ENCODE data around the gene KERA.
"Not testable (repeated sequence)": the region's sequence is repeated elsewhere in the genome, so short reads cannot be mapped to it uniquely, and the experiment has no call there.

Gene KERA

DNA sequence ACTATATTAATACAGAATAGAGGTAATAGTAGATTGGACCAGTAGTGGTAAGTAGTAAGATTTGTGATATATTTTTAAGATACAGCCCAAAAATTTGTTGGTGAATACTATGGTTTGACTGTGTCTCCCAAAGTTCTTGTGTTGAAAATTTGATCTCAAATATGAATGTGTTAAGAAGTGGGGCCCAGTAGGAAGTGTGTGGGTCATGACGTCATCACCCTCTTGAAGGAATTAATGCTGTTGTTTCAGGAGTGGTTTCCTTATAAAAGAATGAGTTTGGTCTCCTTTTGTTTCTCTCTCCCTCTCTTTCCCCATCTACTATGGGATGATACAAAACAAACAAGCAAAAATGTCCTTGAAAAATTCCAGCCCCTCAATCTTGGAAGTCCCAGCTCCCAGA, 37.1 kb upstream of the KERA start:
- Histone ChIP-seq H3K27ac (no peak overlapping the region), H3K9me3 (peaks cover 0 to 3% (median 3%) of the 10 kb centered on the region in 3 donors), H3K4me3 (no peak overlapping the region), H3K4me1 (peaks cover 0 to 12% (median 0%) of the 10 kb centered on the region in 4 donors), H3K27me3 (no peaks in the 10 kb centered on the region), H3K36me3 (no peaks in the 10 kb centered on the region)
- DNase-seq = no peak
- intact Hi-C loops (cut with DNase I; ENCODE audit: low total_unique reads) = no loop called here
- TF ChIP-seq, protein P1, sequence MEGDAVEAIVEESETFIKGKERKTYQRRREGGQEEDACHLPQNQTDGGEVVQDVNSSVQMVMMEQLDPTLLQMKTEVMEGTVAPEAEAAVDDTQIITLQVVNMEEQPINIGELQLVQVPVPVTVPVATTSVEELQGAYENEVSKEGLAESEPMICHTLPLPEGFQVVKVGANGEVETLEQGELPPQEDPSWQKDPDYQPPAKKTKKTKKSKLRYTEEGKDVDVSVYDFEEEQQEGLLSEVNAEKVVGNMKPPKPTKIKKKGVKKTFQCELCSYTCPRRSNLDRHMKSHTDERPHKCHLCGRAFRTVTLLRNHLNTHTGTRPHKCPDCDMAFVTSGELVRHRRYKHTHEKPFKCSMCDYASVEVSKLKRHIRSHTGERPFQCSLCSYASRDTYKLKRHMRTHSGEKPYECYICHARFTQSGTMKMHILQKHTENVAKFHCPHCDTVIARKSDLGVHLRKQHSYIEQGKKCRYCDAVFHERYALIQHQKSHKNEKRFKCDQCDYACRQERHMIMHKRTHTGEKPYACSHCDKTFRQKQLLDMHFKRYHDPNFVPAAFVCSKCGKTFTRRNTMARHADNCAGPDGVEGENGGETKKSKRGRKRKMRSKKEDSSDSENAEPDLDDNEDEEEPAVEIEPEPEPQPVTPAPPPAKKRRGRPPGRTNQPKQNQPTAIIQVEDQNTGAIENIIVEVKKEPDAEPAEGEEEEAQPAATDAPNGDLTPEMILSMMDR (IDR thresholded peaks at IDR 0.05) = no peak

DNA sequence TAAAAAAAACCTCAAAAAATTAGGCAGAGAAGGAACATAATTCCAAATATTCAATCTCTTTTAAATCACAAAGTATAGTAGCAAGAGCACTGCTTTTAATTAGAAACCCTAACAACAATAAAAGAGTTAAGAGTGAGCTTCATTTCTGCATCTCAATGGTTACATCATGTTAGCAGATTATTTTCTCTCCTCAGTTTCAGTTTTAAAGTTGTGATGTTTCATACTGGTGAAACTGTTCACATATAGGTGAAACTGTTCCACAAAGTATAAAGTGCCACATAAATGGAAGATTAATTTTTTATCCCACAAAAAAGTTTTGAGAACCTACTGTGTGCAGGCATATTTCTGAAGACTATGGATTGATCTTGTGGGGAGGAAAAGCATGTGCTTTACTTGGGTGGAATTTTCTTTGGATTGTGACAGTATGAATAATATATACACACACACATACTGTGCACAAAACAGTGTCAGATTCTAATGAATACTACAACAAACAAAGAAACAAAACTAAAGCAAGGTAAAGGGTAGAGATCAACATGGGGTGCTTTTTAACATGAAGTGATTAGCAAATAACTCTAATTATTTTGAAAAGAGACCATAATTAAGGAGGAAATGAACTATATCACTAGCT, 36.3 kb upstream of the KERA start:
- Histone ChIP-seq H3K4me3 (no peak overlapping the region), H3K27me3 (no peaks in the 10 kb centered on the region), H3K27ac (no peak overlapping the region), H3K36me3 (no peaks in the 10 kb centered on the region), H3K9me3 (peaks cover 0 to 6% (median 3%) of the 10 kb centered on the region in 3 donors), H3K4me1 (peaks cover 0 to 9% (median 0%) of the 10 kb centered on the region in 4 donors)
- TF ChIP-seq, protein P1 (IDR thresholded peaks at IDR 0.05) = no peak
- no peak for DNase-seq
- intact Hi-C loops (cut with DNase I; ENCODE audit: low total_unique reads) = no loop called here

DNA sequence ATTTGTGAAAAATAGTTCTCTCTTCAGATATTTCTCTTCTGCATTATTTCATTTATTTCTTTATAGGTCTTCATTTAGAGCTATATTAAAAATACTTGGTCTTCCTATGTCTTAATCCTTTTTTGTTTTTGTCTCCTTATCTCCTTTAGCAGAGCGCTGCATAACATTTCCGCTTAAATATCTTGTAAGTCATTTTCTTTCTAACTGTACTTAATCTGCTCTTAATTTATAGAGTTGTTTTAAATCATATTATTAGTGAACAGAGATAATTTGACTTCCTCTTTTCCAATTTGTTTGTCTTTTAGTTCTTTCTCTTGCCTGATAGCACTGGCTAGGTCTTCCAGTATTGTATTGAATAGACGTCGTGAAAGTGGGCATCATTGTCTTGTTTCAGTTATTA, 35.5 kb upstream of the KERA start:
- Histone ChIP-seq H3K4me3 (no peak overlapping the region), H3K27ac (no peak overlapping the region)

DNA sequence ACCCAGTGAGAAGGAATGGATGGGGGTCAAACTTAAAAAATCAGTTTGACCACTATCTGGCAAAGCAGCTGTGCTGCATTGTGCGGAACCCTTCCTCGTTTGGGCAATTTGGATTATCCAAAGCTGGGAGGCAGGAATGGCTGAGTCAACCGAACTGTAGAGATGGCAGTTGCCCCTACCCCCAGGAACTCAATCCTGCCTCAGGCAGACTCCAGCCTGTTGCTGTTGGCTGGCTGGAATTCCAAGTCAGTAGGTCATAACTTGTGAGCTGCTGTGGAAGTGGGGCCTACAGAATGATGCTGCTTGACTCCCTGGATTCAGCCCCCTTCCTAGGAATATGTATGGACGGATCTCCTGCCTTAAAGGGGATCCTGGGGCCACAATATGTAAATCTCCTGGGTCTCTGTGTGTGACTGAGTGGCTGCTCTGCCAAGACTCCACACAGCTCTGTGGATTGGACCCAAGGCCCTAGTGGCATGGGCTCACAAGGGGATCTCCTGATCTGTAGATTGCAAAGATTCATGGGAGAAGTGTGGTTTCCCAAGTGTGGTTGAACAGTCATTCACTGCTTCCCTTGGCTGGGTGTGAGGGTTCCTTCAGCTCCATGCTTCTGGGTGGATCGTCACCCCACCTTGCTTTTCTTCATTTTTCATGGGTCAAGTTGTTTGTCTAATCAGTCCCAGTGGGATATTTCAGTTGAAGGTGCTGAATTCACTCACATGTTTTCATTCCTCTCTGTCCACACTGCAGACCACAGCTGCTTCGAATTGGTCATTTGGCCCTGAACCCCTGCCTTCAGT, 34.3 kb upstream of the KERA start:
- TF ChIP-seq, protein P1 (IDR thresholded peaks at IDR 0.05) = no peak
- no peaks in the 10 kb centered on the region for H3K36me3 ChIP-seq
- no peak overlapping the region for H3K4me3 ChIP-seq
- intact Hi-C loops (cut with DNase I; ENCODE audit: low total_unique reads) = no loop called here
- no peaks in the 10 kb centered on the region for H3K4me1 ChIP-seq
- H3K27ac ChIP-seq = no peak overlapping the region
- DNase-seq = no peak
- peaks cover 3 to 7% (median 6%) of the 10 kb centered on the region in 3 donors for H3K9me3 ChIP-seq
- no peaks in the 10 kb centered on the region for H3K27me3 ChIP-seq

More for the DNA sequence above, 35.5 kb upstream of the KERA start:
- Histone ChIP-seq H3K9me3 (peaks cover 3 to 6% (median 3%) of the 10 kb centered on the region in 3 donors), H3K27me3 (no peaks in the 10 kb centered on the region), H3K36me3 (no peaks in the 10 kb centered on the region), H3K4me1 (peaks cover 0 to 2% (median 0%) of the 10 kb centered on the region in 4 donors)
- TF ChIP-seq, protein P1 (IDR thresholded peaks at IDR 0.05) = no peak
- intact Hi-C loops (cut with DNase I; ENCODE audit: low total_unique reads) = no loop called here
- no peak for DNase-seq

DNA sequence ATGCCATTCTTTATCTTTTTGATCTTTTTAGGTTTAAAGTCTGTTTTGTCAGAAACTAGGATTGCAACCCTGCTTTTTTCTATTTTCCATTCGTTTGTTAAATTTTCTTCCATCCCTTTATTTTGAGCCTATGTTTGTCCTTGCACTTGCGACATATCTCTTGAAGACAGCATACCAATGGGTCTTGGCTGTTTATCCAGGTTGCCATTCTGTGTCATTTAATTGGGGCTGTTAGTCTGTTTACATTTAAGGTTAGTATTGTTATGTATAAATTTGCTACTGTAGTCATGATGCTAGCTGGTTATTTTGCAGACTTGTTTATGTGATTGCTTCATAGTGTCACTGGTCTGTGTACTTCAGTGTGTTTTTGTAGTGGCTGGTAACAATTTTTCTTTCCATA, 32.1 kb upstream of the KERA start:
- intact Hi-C loops (cut with DNase I; ENCODE audit: low total_unique reads); H3K27ac ChIP-seq; H3K27me3 ChIP-seq: not testable (repeated sequence)

DNA sequence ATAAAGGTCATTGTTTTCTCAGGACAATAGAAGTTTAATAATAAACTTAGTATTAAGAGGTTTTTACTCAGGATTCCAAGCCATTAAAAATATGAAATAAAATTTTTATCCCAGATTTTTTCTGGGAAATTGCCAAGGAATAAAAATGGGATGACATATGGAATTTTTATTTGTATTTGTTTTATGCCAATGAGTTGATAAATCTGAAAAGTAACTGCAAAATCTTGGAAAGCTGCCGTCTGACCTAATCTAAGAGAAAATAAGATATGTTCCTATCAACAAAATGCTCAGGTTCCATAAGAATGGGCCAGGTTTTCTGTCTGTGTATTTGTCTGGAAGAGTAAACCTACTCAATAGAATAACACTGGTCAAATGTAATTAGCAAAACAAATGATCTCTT, 22.2 kb upstream of the KERA start:
- no peak for DNase-seq
- Histone ChIP-seq H3K9me3 (no peaks in the 10 kb centered on the region), H3K27ac (no peak overlapping the region), H3K4me1 (peaks cover 0 to 11% (median 0%) of the 10 kb centered on the region in 4 donors), H3K36me3 (no peaks in the 10 kb centered on the region), H3K4me3 (no peak overlapping the region), H3K27me3 (no peaks in the 10 kb centered on the region)
- TF ChIP-seq, protein P1 (IDR thresholded peaks at IDR 0.05) = no peak
- intact Hi-C loops (cut with DNase I; ENCODE audit: low total_unique reads) = no loop called here

More for the DNA sequence above, 32.1 kb upstream of the KERA start:
- not testable (repeated sequence) for H3K4me1 ChIP-seq, DNase-seq, H3K9me3 ChIP-seq, H3K4me3 ChIP-seq, H3K36me3 ChIP-seq

All from tibial artery (tissue), 4 donors.